KMS-11 (cell line): ENCODE data around the gene DARS1.
"Not testable (repeated sequence)": the region's sequence is repeated elsewhere in the genome, so short reads cannot be mapped to it uniquely, and the experiment has no call there.

ENCODE experiments used
- H2AFZ ChIP-seq: fragments of 200-600 bp; sonication (generic); 2 replicates; pipeline ENCODE4 v1.6.1; 2016; ENCODE audit warnings: antibody characterized with exemption, mixed run types, low read depth
- H3K27ac ChIP-seq: fragments of 200-600 bp; sonication (generic); 2 replicates; pipeline ENCODE4 v1.6.1; 2016; ENCODE audit warnings: mild to moderate bottlenecking, mixed run types
- H3K27me3 ChIP-seq: fragments of 200-600 bp; sonication (generic); 2 replicates; pipeline ENCODE4 v1.6.1; 2017; ENCODE audit warnings: mild to moderate bottlenecking, low read depth, mixed run types, moderate library complexity; ENCODE audit not compliant: insufficient read depth
- H3K36me3 ChIP-seq: fragments of 200-600 bp; sonication (generic); 2 replicates; pipeline ENCODE4 v1.6.1; 2017; ENCODE audit warnings: mild to moderate bottlenecking, mixed run types; ENCODE audit not compliant: insufficient read depth
- H3K4me1 ChIP-seq: fragments of 200-600 bp; sonication (generic); 2 replicates; pipeline ENCODE4 v1.6.1; 2016; ENCODE audit warnings: mild to moderate bottlenecking, low read depth, mixed run types; ENCODE audit not compliant: poor library complexity, severe bottlenecking
- H3K4me2 ChIP-seq: fragments of 200-600 bp; sonication (generic); 2 replicates; pipeline ENCODE4 v1.7.0; 2016; ENCODE audit warnings: mild to moderate bottlenecking, mixed run types
- H3K4me3 ChIP-seq: fragments of 200-600 bp; sonication (generic); IDR thresholded peaks from 2 replicates; pipeline ENCODE4 v1.6.1; 2017; ENCODE audit warnings: low read depth, low read length, mixed read lengths; ENCODE audit not compliant: insufficient read depth
- H3K79me2 ChIP-seq: fragments of 200-600 bp; sonication (generic); 2 replicates; pipeline ENCODE4 v1.6.1; 2016; ENCODE audit warnings: low read depth, mixed run types; ENCODE audit not compliant: insufficient read depth
- H3K9ac ChIP-seq: fragments of 200-600 bp; sonication (generic); 2 replicates; pipeline ENCODE4 v1.6.1; 2016; ENCODE audit warnings: mild to moderate bottlenecking, mixed run types
- H4K20me1 ChIP-seq: fragments of 200-600 bp; sonication (generic); 2 replicates; pipeline ENCODE4 v1.6.1; 2016; ENCODE audit warnings: mild to moderate bottlenecking, mixed run types; ENCODE audit not compliant: insufficient read depth
- CTCF ChIP-seq: fragments of 200-600 bp; sonication (generic); conservative IDR thresholded peaks from 2 replicates; pipeline ENCODE4 v1.6.1; 2017; ENCODE audit warnings: low read depth, mild to moderate bottlenecking, antibody characterized with exemption, low read length, moderate library complexity, mixed read lengths

Gene DARS1

GRCh38 chr2:135894930-135895329, 90.5 kb downstream of the DARS1 start:
- no peaks in the 10 kb centered on the region for H3K79me2 ChIP-seq
- no peak overlapping the region for H2AFZ ChIP-seq
- no peak for TF ChIP-seq CTCF
- no peak overlapping the region for H3K4me3 ChIP-seq
- no peaks in the 10 kb centered on the region for H3K4me1 ChIP-seq
- H4K20me1 ChIP-seq, result no peaks in the 10 kb centered on the region
- H3K27ac ChIP-seq, result no peak overlapping the region
- no peaks in the 10 kb centered on the region for H3K27me3 ChIP-seq
- H3K36me3 ChIP-seq, result no peaks in the 10 kb centered on the region
- no peak overlapping the region for H3K9ac ChIP-seq
- no peak overlapping the region for H3K4me2 ChIP-seq

- H3K27me3 ChIP-seq, result no peaks in the 10 kb centered on the region
- H3K4me1 ChIP-seq, result no peaks in the 10 kb centered on the region
- H3K79me2 ChIP-seq, result no peaks in the 10 kb centered on the region
- TF ChIP-seq CTCF, result no peak
- H3K4me2 ChIP-seq, result no peak overlapping the region
- no peak overlapping the region for H3K9ac ChIP-seq
- H4K20me1 ChIP-seq, result no peaks in the 10 kb centered on the region
- H3K36me3 ChIP-seq, result no peaks in the 10 kb centered on the region
- no peak overlapping the region for H3K4me3 ChIP-seq
- no peak overlapping the region for H2AFZ ChIP-seq
- H3K27ac ChIP-seq, result no peak overlapping the region
These were observed 92.0 kb downstream of the DARS1 start for GRCh38 chr2:135893374-135893794.

- H3K27me3 ChIP-seq, result no peaks in the 10 kb centered on the region
- TF ChIP-seq CTCF, result no peak
- H3K4me1 ChIP-seq, result no peaks in the 10 kb centered on the region
- H3K79me2 ChIP-seq, result no peaks in the 10 kb centered on the region
- H4K20me1 ChIP-seq, result no peaks in the 10 kb centered on the region
- H3K36me3 ChIP-seq, result no peaks in the 10 kb centered on the region
- H3K9ac ChIP-seq, result no peak overlapping the region
- no peak overlapping the region for H3K4me3 ChIP-seq
- no peak overlapping the region for H3K4me2 ChIP-seq
- no peak overlapping the region for H3K27ac ChIP-seq
- H2AFZ ChIP-seq, result no peak overlapping the region
These were observed 94.6 kb downstream of the DARS1 start for GRCh38 chr2:135890835-135891234.

GRCh38 chr2:135890149-135890548, 95.3 kb downstream of the DARS1 start:
- Histone ChIP-seq H4K20me1 (no peaks in the 10 kb centered on the region), H3K36me3 (no peaks in the 10 kb centered on the region), H3K9ac (no peak overlapping the region), H3K4me3 (no peak overlapping the region), H2AFZ (no peak overlapping the region), H3K79me2 (no peaks in the 10 kb centered on the region), H3K4me1 (no peaks in the 10 kb centered on the region), H3K4me2 (no peak overlapping the region), H3K27me3 (no peaks in the 10 kb centered on the region), H3K27ac (no peak overlapping the region)
- TF ChIP-seq CTCF, result no peak

- not testable (repeated sequence) for H2AFZ ChIP-seq, H3K4me2 ChIP-seq, H3K27me3 ChIP-seq, H3K9ac ChIP-seq, H3K4me3 ChIP-seq, H4K20me1 ChIP-seq, H3K27ac ChIP-seq, H3K4me1 ChIP-seq, H3K79me2 ChIP-seq, H3K36me3 ChIP-seq
These were observed 96.8 kb downstream of the DARS1 start for GRCh38 chr2:135888587-135888986.
